Measurements from ENCODE around the gene TASOR2. TPM values are rescaled to one million over a fixed set of nuclear protein-coding genes. Genes with fewer than 3 reads are reported as not detected.

Gene TASOR2
- total and polyA plus RNA-seq, 4 donors = 12.3 to 108 (median 29.1) TPM

DNA sequence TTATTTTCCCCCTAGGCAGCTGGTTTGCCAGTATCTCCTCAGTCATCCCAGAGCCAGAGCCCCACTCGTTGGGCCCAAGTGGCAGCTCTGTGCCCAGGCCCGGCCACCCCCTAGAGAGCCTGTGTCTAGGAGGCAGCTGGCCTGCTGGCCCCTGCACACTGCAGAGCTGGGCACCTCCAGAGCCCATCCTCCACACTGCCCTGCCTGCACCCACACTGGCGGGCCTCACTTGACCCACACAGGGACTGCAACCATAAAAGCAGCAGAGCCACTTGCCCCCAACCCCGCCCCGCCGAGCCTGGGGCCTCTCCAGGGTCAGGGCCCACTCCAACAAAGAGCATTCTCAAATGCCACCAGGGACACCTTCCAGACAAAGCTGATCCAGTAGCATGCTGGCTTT is 23.6 kb upstream of the TASOR2 start:
- no peaks in the 10 kb centered on the region for H3K36me3 ChIP-seq (ENCODE audit: control insufficient read depth in 4 of 4, insufficient read depth in 4 of 4, low read length in 4 of 4)
- no peak overlapping the region for H3K4me3 ChIP-seq
- no peak overlapping the region for H3K27ac ChIP-seq (ENCODE audit: low read depth in 1 of 2, low read length in 1 of 2)
- no peak overlapping the region for H3K9ac ChIP-seq (ENCODE audit: insufficient read depth in 1 of 2, low read length in 2 of 2)
- peaks cover 0 to 21% (median 4%) of the 10 kb centered on the region in 5 donors for H3K4me1 ChIP-seq (ENCODE audit: control insufficient read depth in 5 of 5, insufficient read depth in 5 of 5, low read length in 5 of 5)
- H3K9me3 ChIP-seq (ENCODE audit: control insufficient read depth in 4 of 4, insufficient read depth in 3 of 4, low read length in 3 of 4) = no peaks in the 10 kb centered on the region
- ATAC-seq (ENCODE audit: insufficient read depth, low FRiP score) (no peak), DNase-seq (no peak)
- 84 to 94% methylated on average over 6 of the region's 6 CpGs for WGBS, 2 donors
- TF ChIP-seq, protein P1, sequence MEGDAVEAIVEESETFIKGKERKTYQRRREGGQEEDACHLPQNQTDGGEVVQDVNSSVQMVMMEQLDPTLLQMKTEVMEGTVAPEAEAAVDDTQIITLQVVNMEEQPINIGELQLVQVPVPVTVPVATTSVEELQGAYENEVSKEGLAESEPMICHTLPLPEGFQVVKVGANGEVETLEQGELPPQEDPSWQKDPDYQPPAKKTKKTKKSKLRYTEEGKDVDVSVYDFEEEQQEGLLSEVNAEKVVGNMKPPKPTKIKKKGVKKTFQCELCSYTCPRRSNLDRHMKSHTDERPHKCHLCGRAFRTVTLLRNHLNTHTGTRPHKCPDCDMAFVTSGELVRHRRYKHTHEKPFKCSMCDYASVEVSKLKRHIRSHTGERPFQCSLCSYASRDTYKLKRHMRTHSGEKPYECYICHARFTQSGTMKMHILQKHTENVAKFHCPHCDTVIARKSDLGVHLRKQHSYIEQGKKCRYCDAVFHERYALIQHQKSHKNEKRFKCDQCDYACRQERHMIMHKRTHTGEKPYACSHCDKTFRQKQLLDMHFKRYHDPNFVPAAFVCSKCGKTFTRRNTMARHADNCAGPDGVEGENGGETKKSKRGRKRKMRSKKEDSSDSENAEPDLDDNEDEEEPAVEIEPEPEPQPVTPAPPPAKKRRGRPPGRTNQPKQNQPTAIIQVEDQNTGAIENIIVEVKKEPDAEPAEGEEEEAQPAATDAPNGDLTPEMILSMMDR (IDR thresholded peaks at IDR 0.05; ENCODE audit: control extremely low read depth, extremely low read depth) = no peak
- no peaks in the 10 kb centered on the region for H3K27me3 ChIP-seq (ENCODE audit: control insufficient read depth in 3 of 3, insufficient read depth in 3 of 3, low read length in 2 of 3)

DNA sequence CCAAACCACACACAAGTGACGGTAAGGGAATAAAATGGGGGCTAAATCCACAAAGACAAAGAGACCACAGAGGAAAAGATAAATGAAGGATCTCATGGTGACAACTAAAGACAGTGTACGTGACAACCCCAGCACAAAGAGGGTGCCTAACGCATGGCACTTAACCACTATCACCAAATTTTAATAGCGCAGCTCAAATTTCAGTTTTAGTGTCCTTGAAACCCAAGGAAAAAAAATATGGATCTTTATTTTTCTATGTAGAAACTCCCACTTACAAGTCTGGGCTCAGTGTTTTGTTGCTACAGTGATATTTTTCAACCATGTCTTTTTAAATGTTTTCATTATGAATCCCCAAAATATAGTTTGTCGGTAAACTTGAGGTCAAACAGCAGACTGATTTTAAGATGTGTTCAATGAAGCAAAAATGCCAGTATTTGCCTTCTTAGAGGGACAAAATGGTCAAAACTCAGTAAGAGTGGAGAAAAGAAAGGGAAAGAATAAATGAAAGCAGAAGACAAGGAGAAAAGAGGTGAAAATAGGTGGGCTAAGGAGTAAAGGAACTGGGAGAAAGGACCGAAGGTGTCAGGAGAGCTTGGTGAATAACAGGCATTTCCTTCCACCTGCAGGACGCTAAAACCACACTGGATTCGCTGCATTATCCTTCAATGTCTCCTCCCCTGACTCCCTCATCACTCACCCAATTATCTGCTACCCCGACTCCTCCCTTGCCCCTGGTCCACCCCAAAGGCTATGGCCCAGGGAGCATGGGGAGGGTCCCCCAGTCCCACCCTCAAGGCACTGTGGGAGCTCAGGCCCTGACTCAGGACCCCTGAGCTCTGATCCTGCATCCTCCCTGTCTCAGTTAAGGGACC is 21.7 kb upstream of the TASOR2 start:
- DNase-seq (no peak), ATAC-seq (ENCODE audit: insufficient read depth, low FRiP score) (no peak)
- H3K9ac ChIP-seq (ENCODE audit: insufficient read depth in 1 of 2, low read length in 2 of 2) = no peak overlapping the region
- peaks cover 0 to 3% (median 0%) of the 10 kb centered on the region in 3 donors for H3K27me3 ChIP-seq (ENCODE audit: control insufficient read depth in 3 of 3, insufficient read depth in 3 of 3, low read length in 2 of 3)
- 84 to 87% methylated on average over 9 of the region's 9 CpGs for WGBS, 2 donors
- TF ChIP-seq, protein P1 (IDR thresholded peaks at IDR 0.05; ENCODE audit: control extremely low read depth, extremely low read depth) = no peak
- H3K4me1 ChIP-seq (ENCODE audit: control insufficient read depth in 5 of 5, insufficient read depth in 5 of 5, low read length in 5 of 5) = peaks cover 0 to 25% (median 9%) of the 10 kb centered on the region in 5 donors
- H3K36me3 ChIP-seq (ENCODE audit: control insufficient read depth in 4 of 4, insufficient read depth in 4 of 4, low read length in 4 of 4) = no peaks in the 10 kb centered on the region
- H3K4me3 ChIP-seq = no peak overlapping the region
- no peak overlapping the region for H3K27ac ChIP-seq (ENCODE audit: low read depth in 1 of 2, low read length in 1 of 2)
- H3K9me3 ChIP-seq (ENCODE audit: control insufficient read depth in 4 of 4, insufficient read depth in 3 of 4, low read length in 3 of 4) = no peaks in the 10 kb centered on the region

DNA sequence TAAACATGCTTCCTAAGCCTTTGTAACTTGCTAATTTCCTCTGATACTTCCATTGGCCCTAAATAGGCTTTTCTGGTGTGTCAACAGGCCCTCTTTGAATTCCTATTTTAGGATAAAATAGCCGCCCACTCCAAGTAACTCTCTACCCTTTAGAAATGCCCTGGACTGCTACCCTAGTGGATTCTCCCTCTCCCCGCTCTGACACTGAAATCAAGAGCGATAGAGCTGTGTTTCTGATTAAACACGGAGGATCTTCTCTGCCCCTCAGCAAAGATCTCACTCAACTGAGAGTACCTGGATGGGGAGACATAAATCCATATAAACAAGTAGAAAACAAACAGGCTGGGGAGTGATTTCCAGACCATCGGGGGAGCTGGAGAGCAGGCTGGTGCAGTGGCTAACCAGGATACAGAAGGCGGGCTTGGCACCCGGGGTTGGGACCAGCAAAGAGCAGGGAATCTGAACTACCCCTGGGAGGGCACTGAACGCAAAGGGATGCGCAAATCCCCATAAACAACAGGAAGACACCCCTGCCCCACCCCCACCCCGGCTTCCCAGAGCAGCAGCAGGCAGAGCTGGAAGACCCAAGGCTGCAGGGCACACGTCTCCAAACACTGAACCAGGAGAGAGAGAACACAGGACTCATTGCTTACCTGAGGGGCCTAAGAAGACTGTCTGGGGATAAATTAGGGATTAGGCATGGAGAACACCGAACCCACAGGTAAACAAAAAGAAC is 20.8 kb upstream of the TASOR2 start:
- peaks cover 0 to 22% (median 9%) of the 10 kb centered on the region in 5 donors for H3K4me1 ChIP-seq (ENCODE audit: control insufficient read depth in 5 of 5, insufficient read depth in 5 of 5, low read length in 5 of 5)
- WGBS, 2 donors = 85% methylated on average over 12 of the region's 12 CpGs
- TF ChIP-seq, protein P1 (IDR thresholded peaks at IDR 0.05; ENCODE audit: control extremely low read depth, extremely low read depth) = no peak
- no peak overlapping the region for H3K4me3 ChIP-seq
- no peaks in the 10 kb centered on the region for H3K9me3 ChIP-seq (ENCODE audit: control insufficient read depth in 4 of 4, insufficient read depth in 3 of 4, low read length in 3 of 4)
- peaks cover 0 to 3% (median 0%) of the 10 kb centered on the region in 3 donors for H3K27me3 ChIP-seq (ENCODE audit: control insufficient read depth in 3 of 3, insufficient read depth in 3 of 3, low read length in 2 of 3)
- H3K9ac ChIP-seq (ENCODE audit: insufficient read depth in 1 of 2, low read length in 2 of 2) = no peak overlapping the region
- DNase-seq (no peak), ATAC-seq (ENCODE audit: insufficient read depth, low FRiP score) (no peak)
- no peak overlapping the region for H3K27ac ChIP-seq (ENCODE audit: low read depth in 1 of 2, low read length in 1 of 2)
- H3K36me3 ChIP-seq (ENCODE audit: control insufficient read depth in 4 of 4, insufficient read depth in 4 of 4, low read length in 4 of 4) = no peaks in the 10 kb centered on the region
